DND-41 (cell line): Measurements from ENCODE around the gene KCNT2.

Experiments
- CTCF ChIP-seq: IDR thresholded peaks from 2 replicates; pipeline ENCODE4 v1.5.1; 2012; ENCODE audit warnings: borderline replicate concordance, low read length, moderate library complexity, mild to moderate bottlenecking; ENCODE audit not compliant: poor library complexity, severe bottlenecking; ENCODE audit errors: extremely low read depth
- EZH2 ChIP-seq: IDR thresholded peaks from 3 replicates; pipeline ENCODE4 v1.6.1; 2012; ENCODE audit warnings: borderline replicate concordance, low read depth, mild to moderate bottlenecking, moderate library complexity, low read length, inconsistent platforms; ENCODE audit not compliant: severe bottlenecking

GRCh38 chr1:196609370-196609737, 1.1 kb upstream of the KCNT2 start:
- TF ChIP-seq CTCF (no peak), EZH2 (no peak)
